Upper lobe of right lung (tissue), 1 donor: ENCODE results near the gene FOXP1. TPM values are rescaled to one million over a fixed set of nuclear protein-coding genes. Genes with fewer than 3 reads are reported as not detected.
A peak's percentile ranks its signal among the peaks of the same experiment; 100 is the strongest.

ENCODE experiments used
- ATAC-seq: fragments of 200-7000 bp; cut with Tn5 transposase; one replicate; pipeline ENCODE4 v1.9.1; 2020; ENCODE audit warnings: mild to moderate bottlenecking, moderate library complexity
- DNase-seq: peaks from one replicate; pipeline ENCODE4 v3.0.0-alpha.2; 2020
- H3K27ac ChIP-seq: fragments of 200-600 bp; one replicate; pipeline ENCODE4 v1.8.0; 2022
- H3K27me3 ChIP-seq: fragments of 200-600 bp; one replicate; pipeline ENCODE4 v1.8.0; 2022; ENCODE audit warnings: mild to moderate bottlenecking
- H3K36me3 ChIP-seq: fragments of 200-600 bp; one replicate; pipeline ENCODE4 v1.8.0; 2022
- H3K4me1 ChIP-seq: fragments of 200-600 bp; one replicate; pipeline ENCODE4 v1.8.0; 2022
- H3K4me3 ChIP-seq: fragments of 200-600 bp; one replicate; pipeline ENCODE4 v1.8.0; 2022; ENCODE audit warnings: mild to moderate bottlenecking
- H3K9me3 ChIP-seq: fragments of 200-600 bp; one replicate; pipeline ENCODE4 v1.8.0; 2022
- intact Hi-C: fragments of 100-400 bp; cut with DNase I; formaldehyde crosslinking; loops from one replicate; pipeline ENCODE4 v1.11.0; 2022
- total RNA-seq: library from RNA; stranded (reverse); fragmentation: NEBNext Ultra II Directional; extraction: Animal tissue kit (Norgen Biotek cat#: 25700); gene quantifications from one replicate; pipeline ENCODE4 v1.2.1, GENCODE V29; 2021
- TF ChIP-seq, protein P1 (sequence below): fragments of 200-600 bp; IDR thresholded peaks from one replicate; pipeline ENCODE4 v1.8.0; 2022; ENCODE audit warnings: antibody characterized with exemption
- donor health status: DM: no; HTN: yes; CAD: no; lungs with severe emphysema.

Gene FOXP1
- total RNA-seq, 1 donor from 2014 or later: 140 TPM

- no peaks in the 10 kb centered on the region for H3K9me3 ChIP-seq
- TF ChIP-seq, protein P1, sequence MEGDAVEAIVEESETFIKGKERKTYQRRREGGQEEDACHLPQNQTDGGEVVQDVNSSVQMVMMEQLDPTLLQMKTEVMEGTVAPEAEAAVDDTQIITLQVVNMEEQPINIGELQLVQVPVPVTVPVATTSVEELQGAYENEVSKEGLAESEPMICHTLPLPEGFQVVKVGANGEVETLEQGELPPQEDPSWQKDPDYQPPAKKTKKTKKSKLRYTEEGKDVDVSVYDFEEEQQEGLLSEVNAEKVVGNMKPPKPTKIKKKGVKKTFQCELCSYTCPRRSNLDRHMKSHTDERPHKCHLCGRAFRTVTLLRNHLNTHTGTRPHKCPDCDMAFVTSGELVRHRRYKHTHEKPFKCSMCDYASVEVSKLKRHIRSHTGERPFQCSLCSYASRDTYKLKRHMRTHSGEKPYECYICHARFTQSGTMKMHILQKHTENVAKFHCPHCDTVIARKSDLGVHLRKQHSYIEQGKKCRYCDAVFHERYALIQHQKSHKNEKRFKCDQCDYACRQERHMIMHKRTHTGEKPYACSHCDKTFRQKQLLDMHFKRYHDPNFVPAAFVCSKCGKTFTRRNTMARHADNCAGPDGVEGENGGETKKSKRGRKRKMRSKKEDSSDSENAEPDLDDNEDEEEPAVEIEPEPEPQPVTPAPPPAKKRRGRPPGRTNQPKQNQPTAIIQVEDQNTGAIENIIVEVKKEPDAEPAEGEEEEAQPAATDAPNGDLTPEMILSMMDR: no peak
- H3K4me1 ChIP-seq: no peaks in the 10 kb centered on the region
- intact Hi-C loops: no loop called here
- no peak overlapping the region for H3K27ac ChIP-seq
- no peaks in the 10 kb centered on the region for H3K27me3 ChIP-seq
- H3K4me3 ChIP-seq: no peak overlapping the region
- DNase-seq (no peak), ATAC-seq (no peak)
- no peaks in the 10 kb centered on the region for H3K36me3 ChIP-seq
Measured at GRCh38 chr3:71184252-71184651, 399.3 kb downstream of the FOXP1 start.

DNA sequence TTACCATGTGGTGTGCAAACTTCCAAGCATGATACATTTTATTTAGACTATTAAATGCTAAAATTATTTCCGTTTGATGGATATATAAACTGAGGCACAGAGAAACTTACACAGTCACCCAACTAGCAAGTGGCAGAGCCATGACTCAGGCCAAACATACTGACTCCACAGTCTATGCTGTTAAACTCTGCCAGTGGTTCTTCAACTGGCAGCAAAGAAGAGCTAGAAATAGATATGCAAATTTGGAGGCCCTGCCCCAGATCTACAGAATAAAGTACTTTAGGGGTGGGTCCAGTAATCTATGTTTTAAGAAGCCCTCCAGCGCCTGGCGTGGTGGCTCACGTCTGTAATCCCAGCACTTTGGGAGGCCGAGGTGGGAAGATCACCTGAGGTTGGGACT, 400.0 kb downstream of the FOXP1 start:
- H3K9me3 ChIP-seq: no peaks in the 10 kb centered on the region
- no peak for DNase-seq
- TF ChIP-seq, protein P1: no peak
- no peaks in the 10 kb centered on the region for H3K27me3 ChIP-seq
- H3K36me3 ChIP-seq: no peaks in the 10 kb centered on the region
- no peak overlapping the region for H3K27ac ChIP-seq
- no peak overlapping the region for H3K4me3 ChIP-seq
- H3K4me1 ChIP-seq: no peaks in the 10 kb centered on the region
- no peak for ATAC-seq
- intact Hi-C loops: no loop called here

- TF ChIP-seq, protein P1: no peak
- DNase-seq (no peak), ATAC-seq (no peak)
- Histone ChIP-seq H3K27ac (no peak overlapping the region), H3K4me3 (no peak overlapping the region), H3K9me3 (no peaks in the 10 kb centered on the region), H3K4me1 (no peaks in the 10 kb centered on the region), H3K27me3 (no peaks in the 10 kb centered on the region), H3K36me3 (no peaks in the 10 kb centered on the region)
- intact Hi-C loops: no loop called here
Measured at GRCh38 chr3:71180524-71180923, 403.0 kb downstream of the FOXP1 start.

DNA sequence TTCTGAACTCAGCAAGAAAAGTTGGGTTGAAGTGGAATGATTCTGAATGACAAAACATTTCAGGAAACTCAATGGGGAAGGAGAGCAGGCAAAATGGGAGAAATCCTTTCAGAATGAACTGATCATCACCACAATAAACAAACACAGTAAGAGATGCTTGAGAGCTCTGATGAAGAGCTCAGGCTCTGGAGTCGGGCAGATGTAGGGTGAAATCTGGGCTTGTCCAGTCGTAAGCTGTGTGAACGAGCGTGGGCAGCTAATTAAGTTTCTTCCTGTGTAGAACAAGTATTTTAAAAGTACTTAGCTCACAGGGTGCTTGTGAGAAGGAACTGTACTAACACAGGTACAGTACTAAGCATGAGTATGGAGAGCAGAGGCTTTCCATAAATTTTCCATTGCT, 406.2 kb downstream of the FOXP1 start:
- no peak overlapping the region for H3K27ac ChIP-seq
- intact Hi-C loops: no loop called here
- TF ChIP-seq, protein P1: no peak
- no peaks in the 10 kb centered on the region for H3K27me3 ChIP-seq
- peak; percentile 52 for ATAC-seq
- no peaks in the 10 kb centered on the region for H3K4me1 ChIP-seq
- DNase-seq: no peak
- no peaks in the 10 kb centered on the region for H3K9me3 ChIP-seq
- no peaks in the 10 kb centered on the region for H3K36me3 ChIP-seq
- H3K4me3 ChIP-seq: no peak overlapping the region

DNA sequence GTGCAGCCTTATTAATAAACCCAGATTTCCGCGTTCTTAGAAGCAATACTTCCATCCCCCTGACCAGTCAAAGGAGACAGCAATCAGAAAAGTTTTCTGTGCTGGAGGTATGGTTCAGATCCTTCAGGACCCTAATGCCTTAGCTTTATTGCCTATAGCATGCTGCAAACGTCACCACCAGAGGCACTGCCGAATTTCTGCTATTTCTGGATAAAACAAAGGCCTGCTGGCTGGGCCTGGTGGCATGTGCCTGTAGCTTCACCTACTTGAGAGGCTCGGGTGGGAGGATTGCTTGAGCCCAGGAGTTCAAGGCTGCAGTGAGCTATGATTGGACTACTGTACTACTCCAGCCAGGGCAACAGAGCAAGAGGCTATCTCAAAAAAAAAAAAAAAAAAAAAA, 407.2 kb downstream of the FOXP1 start:
- intact Hi-C loops: no loop called here
- DNase-seq (no peak), ATAC-seq (no peak)
- H3K4me3 ChIP-seq: no peak overlapping the region
- no peaks in the 10 kb centered on the region for H3K4me1 ChIP-seq
- no peak overlapping the region for H3K27ac ChIP-seq
- H3K36me3 ChIP-seq: no peaks in the 10 kb centered on the region
- TF ChIP-seq, protein P1: no peak
- H3K9me3 ChIP-seq: no peaks in the 10 kb centered on the region
- no peaks in the 10 kb centered on the region for H3K27me3 ChIP-seq

GRCh38 chr3:71175691-71176365, 407.7 kb downstream of the FOXP1 start:
- no peaks in the 10 kb centered on the region for H3K4me1 ChIP-seq
- no peaks in the 10 kb centered on the region for H3K9me3 ChIP-seq
- no peaks in the 10 kb centered on the region for H3K27me3 ChIP-seq
- DNase-seq (no peak), ATAC-seq (no peak)
- no peak overlapping the region for H3K4me3 ChIP-seq
- intact Hi-C loops: no loop called here
- no peak overlapping the region for H3K27ac ChIP-seq
- TF ChIP-seq, protein P1: no peak
- H3K36me3 ChIP-seq: no peaks in the 10 kb centered on the region
